ENCODE data around the gene PCNX2. TPM values are rescaled to one million over a fixed set of nuclear protein-coding genes. Genes with fewer than 3 reads are reported as not detected.
"Not testable (repeated sequence)": the region's sequence is repeated elsewhere in the genome, so short reads cannot be mapped to it uniquely, and the experiment has no call there.

The PCNX2 gene
- total RNA-seq, 3 donors from 2014 or later = 15.1 to 17.3 (median 15.3) TPM

DNA sequence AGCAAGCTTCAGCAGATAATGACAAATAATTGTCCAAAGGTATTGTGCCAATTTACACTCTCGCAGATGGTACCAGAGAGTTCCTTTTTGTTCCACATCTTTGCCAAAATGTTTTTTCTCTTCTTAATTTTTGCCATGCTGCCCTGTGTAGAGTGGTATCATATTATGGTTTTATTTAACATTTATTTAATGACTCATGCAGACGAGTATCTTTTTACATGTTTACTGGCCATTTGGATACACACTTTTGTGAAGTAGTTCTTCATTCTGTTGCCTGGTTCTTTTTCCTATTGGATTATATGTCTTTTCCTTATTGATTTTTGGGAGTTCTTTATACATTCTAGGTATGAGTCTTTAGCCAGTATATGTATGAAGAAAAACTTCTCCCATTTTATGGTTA lies 151.1 kb downstream of the PCNX2 start:
- no peak overlapping the region for H3K4me3 Mint-ChIP-seq
- no peaks in the 10 kb centered on the region for H3K9me3 Mint-ChIP-seq
- peaks cover 19% of the 10 kb centered on the region for H3K36me3 Mint-ChIP-seq (ENCODE audit: insufficient read depth)
- DNase-seq (no peak), ATAC-seq (no peak)
- no peaks in the 10 kb centered on the region for H3K4me1 Mint-ChIP-seq (ENCODE audit: low read depth)
- H3K27me3 Mint-ChIP-seq (ENCODE audit: low read depth) = no peaks in the 10 kb centered on the region

DNA sequence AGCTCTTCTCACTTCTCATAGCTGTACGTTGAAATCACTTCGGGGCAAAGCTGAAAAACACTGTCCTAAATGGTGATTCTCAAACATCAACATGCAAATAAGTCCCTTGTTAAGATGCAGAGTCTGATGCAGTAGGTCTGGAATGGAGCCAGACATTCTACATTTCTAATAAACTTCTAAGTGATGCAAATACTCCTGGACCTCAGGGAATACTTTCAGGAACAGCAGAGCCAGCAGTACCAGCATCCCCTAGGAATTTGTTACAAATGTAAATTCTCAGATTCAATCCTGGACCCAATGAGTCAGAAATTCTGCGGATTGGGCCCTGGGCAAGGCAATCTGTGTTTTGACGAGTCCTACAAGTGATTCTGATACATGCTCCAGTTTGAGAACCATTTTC lies 152.3 kb downstream of the PCNX2 start:
- Mint-ChIP-seq H3K4me3 (no peak overlapping the region), H3K9me3 (no peaks in the 10 kb centered on the region), H3K4me1 (ENCODE audit: low read depth) (no peaks in the 10 kb centered on the region), H3K27me3 (ENCODE audit: low read depth) (no peaks in the 10 kb centered on the region), H3K36me3 (ENCODE audit: insufficient read depth) (peaks cover 20% of the 10 kb centered on the region)
- ATAC-seq = no peak
- no peak for DNase-seq

DNA sequence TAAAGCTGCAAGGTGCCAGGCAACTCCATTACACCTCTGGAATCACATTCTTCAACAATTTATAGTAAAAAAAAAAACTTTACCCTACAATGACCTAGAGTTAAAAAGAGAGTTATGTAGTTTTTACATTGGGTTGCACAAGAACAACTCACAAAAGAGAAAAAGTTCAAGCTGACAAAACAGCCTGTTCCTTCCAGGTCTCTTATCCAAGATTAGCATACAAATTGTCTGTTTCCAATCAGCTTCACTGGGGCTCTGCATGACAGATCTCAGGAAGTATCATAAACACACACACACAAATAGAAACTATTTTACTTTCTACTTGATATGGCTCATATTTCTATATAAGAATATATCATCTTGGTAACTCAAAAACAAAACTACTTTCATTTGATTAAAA lies 154.6 kb downstream of the PCNX2 start:
- no peak for DNase-seq

DNA sequence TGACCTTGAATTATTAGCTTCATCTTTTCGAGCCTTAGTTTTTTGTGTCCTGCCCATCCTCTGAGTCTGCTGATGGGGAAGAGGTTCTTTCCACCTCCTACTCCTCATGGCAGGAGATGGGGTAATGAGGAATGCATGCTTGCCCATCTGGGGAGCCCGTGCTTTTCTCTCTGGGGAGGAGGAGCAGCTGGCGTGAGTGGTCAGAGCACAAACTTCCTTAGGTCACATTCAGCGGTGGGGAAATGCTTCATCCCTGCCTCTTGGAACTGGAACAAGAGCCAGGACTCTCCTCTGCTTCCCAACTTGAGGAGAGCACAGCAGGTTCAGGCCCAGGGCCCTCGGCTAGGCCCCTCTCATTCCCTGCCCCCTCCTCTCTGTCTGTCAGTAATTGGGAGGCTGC lies 155.0 kb downstream of the PCNX2 start:
- no peak overlapping the region for H3K4me3 Mint-ChIP-seq
- no peaks in the 10 kb centered on the region for H3K9me3 Mint-ChIP-seq
- H3K36me3 Mint-ChIP-seq (ENCODE audit: insufficient read depth) = peaks cover 22% of the 10 kb centered on the region
- no peak for DNase-seq
- no peak for ATAC-seq
- no peaks in the 10 kb centered on the region for H3K27me3 Mint-ChIP-seq (ENCODE audit: low read depth)
- H3K4me1 Mint-ChIP-seq (ENCODE audit: low read depth) = no peaks in the 10 kb centered on the region

More for the DNA sequence above, 154.6 kb downstream of the PCNX2 start:
- H3K27me3 Mint-ChIP-seq (ENCODE audit: low read depth) = no peaks in the 10 kb centered on the region
- no peak for ATAC-seq
- no peak overlapping the region for H3K4me3 Mint-ChIP-seq
- peaks cover 20% of the 10 kb centered on the region for H3K36me3 Mint-ChIP-seq (ENCODE audit: insufficient read depth)
- no peaks in the 10 kb centered on the region for H3K9me3 Mint-ChIP-seq
- H3K4me1 Mint-ChIP-seq (ENCODE audit: low read depth) = no peaks in the 10 kb centered on the region

DNA sequence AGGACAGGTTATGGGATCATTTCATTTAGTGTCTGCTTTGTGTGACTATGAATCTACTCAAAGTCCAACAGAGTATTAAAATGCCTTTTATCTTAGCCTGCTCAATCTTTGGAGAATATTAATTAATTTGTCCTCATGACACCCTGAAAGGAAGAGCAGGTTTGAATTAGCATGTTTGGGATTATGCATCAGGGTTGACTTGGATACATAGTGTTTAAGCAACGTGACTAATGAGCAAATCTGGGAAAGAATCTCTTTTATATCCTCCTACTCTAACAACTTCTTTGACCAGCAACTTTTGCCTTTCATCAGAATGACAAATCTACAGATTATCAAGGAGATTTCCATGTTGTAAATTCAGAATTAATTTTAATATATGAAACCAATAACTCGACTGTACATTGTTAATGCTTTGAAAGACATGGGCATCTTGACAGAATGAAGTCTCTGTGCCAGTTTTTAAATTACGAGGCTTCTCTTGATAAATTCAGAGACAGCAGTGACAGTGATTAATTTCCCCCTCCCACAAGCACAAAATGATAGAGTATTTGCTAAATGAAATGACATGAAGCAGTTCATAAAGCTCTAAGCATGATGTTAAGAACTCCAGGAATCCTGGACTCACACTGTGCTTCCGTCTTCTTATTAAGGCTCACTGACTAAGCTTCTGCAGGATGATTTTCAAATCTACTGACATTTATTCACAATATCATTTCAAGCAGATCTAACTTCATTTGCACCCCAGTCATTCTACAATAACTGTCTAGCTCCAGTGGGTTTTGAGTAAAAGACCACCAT lies 156.5 kb downstream of the PCNX2 start:
- H3K27me3 Mint-ChIP-seq (ENCODE audit: low read depth) = no peaks in the 10 kb centered on the region
- DNase-seq (no peak), ATAC-seq (no peak)
- no peaks in the 10 kb centered on the region for H3K4me1 Mint-ChIP-seq (ENCODE audit: low read depth)
- no peaks in the 10 kb centered on the region for H3K9me3 Mint-ChIP-seq
- no peak overlapping the region for H3K4me3 Mint-ChIP-seq
- H3K36me3 Mint-ChIP-seq (ENCODE audit: insufficient read depth) = peaks cover 31% of the 10 kb centered on the region

DNA sequence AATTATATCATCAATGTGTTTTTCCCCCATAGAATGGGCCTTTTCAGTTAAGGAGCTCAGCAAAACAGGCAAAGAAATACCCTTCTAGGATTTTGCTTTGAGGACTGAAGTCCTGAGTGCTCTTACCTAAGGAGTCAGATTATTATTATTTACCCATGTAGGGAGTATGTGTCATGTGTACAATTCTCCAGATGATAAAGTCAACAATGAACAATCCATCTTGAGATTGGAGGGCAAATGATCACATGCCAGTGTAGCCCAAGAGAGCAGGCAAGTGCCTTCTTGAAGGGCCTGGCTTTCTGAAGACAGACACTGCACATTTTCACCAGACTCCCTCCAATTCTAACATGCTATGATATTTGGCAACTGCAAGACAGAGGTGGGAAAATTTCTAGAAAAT lies 159.7 kb downstream of the PCNX2 start:
- peaks cover 44% of the 10 kb centered on the region for H3K36me3 Mint-ChIP-seq (ENCODE audit: insufficient read depth)
- DNase-seq (no peak), ATAC-seq (no peak)
- H3K9me3 Mint-ChIP-seq = no peaks in the 10 kb centered on the region
- no peaks in the 10 kb centered on the region for H3K4me1 Mint-ChIP-seq (ENCODE audit: low read depth)
- H3K27me3 Mint-ChIP-seq (ENCODE audit: low read depth) = no peaks in the 10 kb centered on the region
- no peak overlapping the region for H3K4me3 Mint-ChIP-seq

DNA sequence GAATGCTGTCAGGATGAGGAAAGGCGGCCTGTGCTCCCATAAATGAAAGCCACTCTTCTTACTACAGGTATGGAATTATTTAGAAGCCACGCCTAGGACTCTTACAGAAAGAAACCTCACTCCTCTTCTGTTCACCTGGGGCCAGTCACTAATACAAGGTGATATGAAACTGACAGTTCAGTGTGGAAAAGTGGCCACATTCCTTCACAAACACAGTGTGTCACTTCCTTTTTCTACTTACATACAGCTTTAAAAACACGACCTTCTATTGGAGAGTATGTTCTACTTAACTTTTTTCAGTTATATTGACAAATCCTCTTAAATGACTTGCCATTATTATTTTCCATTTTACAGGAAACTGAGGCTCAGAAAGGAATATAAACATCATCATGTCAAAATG lies 163.1 kb downstream of the PCNX2 start:
- H3K27me3 Mint-ChIP-seq (ENCODE audit: low read depth) = no peaks in the 10 kb centered on the region
- ATAC-seq (no peak), DNase-seq (no peak)
- no peak overlapping the region for H3K4me3 Mint-ChIP-seq
- no peaks in the 10 kb centered on the region for H3K9me3 Mint-ChIP-seq
- H3K4me1 Mint-ChIP-seq (ENCODE audit: low read depth) = no peaks in the 10 kb centered on the region
- peaks cover 48% of the 10 kb centered on the region for H3K36me3 Mint-ChIP-seq (ENCODE audit: insufficient read depth)

DNA sequence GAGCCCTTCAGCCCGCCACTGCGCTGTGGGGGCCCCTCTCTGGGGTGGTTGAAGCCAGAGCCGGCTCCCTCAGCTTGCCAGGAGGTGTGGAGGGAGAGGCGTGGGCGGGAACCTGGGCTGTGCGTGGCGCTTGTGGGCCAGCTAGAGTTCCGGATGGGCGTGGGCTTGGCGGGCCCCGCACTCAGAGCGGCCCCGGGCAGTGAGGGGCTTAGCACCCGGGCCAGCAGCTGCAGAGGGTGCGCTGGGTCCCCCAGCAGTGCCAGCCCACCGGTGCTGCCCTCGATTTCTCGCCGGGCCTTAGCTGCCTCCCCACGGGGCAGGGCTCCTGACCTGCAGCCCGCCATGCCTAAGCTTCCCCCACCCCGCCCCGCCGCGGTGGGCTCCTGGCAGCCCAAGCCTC lies 166.5 kb downstream of the PCNX2 start:
- not testable (repeated sequence) for H3K4me3 Mint-ChIP-seq, ATAC-seq
- peaks cover 43% of the 10 kb centered on the region for H3K36me3 Mint-ChIP-seq (ENCODE audit: insufficient read depth)

DNA sequence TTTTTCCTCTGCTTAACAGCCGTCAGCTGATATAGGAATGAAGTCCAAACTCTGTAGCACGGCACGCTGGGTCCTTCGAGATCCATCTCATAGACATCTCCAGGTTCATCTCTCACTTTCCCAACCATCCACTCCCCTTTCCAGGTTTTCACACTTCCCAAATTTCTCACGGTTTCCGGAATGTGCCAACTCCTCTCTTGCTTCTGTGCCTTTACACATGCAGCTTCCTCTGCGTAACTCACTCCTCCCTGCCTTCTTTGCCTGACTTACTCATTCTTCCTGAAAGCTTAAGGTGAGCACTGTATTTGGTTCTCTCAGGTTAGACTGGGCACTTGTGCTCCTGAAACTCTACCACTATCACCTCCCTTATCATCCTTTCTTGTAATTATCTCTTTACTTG lies 168.4 kb downstream of the PCNX2 start:
- no peak for DNase-seq
- peaks cover 35% of the 10 kb centered on the region for H3K36me3 Mint-ChIP-seq (ENCODE audit: insufficient read depth)
- no peaks in the 10 kb centered on the region for H3K4me1 Mint-ChIP-seq (ENCODE audit: low read depth)

More for the DNA sequence above, 166.5 kb downstream of the PCNX2 start:
- H3K27me3 Mint-ChIP-seq (ENCODE audit: low read depth); H3K9me3 Mint-ChIP-seq; H3K4me1 Mint-ChIP-seq (ENCODE audit: low read depth); DNase-seq: not testable (repeated sequence)

DNA sequence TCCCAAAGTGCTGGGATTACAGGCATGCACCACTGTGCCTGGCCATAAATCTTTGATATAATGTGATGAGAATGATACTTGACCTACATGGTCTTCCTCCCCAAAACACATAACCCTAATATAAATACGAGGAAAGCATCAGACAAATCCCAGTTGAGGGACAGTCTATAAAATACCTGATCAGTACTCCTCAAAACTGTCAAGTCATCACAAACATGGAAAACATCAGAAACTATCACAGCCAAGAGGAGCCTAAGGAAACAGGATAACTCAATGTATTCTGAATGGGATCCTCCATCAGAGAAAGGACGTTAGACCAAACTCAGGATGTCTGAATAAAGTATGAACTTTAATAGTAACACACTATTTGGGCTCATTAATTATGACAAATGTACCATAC lies 172.7 kb downstream of the PCNX2 start:
- Mint-ChIP-seq H3K36me3 (ENCODE audit: insufficient read depth) (peaks cover 36% of the 10 kb centered on the region), H3K4me1 (ENCODE audit: low read depth) (no peaks in the 10 kb centered on the region), H3K4me3 (no peak overlapping the region), H3K9me3 (no peaks in the 10 kb centered on the region), H3K27me3 (ENCODE audit: low read depth) (no peaks in the 10 kb centered on the region)
- DNase-seq (no peak), ATAC-seq (no peak)

More for the DNA sequence above, 168.4 kb downstream of the PCNX2 start:
- no peak for ATAC-seq
- Mint-ChIP-seq H3K27me3 (ENCODE audit: low read depth) (no peaks in the 10 kb centered on the region), H3K4me3 (no peak overlapping the region), H3K9me3 (no peaks in the 10 kb centered on the region)

DNA sequence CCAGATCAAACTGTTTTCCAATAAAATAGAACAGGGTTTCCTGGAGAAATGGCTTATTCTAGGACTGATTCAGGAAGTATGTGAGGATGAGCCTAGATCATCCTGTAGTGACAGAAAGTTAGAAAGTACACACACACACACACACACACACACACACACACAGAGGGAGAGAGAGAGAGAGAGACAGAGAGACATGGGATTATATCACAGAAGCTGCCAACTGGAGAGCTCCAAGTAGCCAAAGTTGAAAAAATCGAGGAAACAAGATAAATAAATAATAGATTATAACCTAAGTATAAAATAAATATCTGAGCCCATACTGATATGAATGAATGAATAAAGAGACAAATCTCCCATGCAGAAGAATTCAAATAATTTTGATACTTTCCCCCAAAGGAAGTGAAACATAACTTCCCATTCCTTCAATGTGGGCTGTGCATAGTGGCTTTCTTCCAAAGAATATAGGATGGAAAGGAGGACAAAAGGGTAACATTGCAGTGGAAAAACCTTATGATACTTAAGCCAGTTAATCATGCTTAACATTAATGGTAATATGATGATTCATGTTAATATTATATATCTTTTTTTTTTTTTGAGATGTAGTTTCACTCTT lies 173.5 kb downstream of the PCNX2 start:
- Mint-ChIP-seq H3K27me3 (ENCODE audit: low read depth) (no peaks in the 10 kb centered on the region), H3K9me3 (no peaks in the 10 kb centered on the region), H3K4me1 (ENCODE audit: low read depth) (no peaks in the 10 kb centered on the region), H3K36me3 (ENCODE audit: insufficient read depth) (peaks cover 30% of the 10 kb centered on the region), H3K4me3 (no peak overlapping the region)
- DNase-seq (no peak), ATAC-seq (no peak)

DNA sequence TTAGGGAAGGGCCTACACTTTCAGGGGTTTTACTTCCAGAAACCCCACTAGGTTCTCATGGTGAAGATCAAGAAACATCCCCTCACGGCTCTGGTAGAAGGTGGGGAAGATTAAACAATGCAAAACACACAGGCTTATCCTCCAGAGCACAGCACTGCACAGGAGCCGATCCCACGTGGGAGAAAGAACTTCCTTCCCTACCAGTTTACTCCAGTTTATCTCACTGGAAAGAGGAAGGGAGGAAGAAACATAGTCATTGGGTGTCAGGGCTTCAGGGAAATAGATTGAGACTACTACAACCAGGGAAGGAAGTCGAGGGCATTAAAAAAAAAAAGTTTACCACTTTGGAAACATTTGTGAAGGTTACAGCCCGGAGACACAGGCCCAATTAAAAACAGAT lies 180.7 kb downstream of the PCNX2 start:
- peaks cover 3% of the 10 kb centered on the region for H3K4me1 Mint-ChIP-seq (ENCODE audit: low read depth)

DNA sequence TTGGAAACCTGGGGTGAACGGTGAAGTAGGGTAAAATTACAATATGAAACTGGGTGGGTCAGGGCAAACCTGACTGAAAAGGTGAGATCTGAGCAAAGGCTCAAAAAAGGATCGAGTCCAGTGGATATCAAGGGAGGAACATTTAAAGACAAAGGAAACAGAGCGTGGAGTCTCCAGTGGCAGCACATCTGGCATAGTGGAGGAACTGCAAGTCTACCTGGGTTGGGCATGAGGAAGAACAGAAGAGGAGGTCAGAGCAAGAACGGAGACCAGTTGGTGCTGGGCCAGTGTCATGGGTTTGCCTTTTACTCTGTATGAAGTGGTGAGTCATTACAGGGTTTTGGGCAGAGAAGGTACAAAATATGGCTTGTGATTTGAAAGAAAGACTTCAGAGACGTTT lies 181.4 kb downstream of the PCNX2 start:
- no peaks in the 10 kb centered on the region for H3K27me3 Mint-ChIP-seq (ENCODE audit: low read depth)
- DNase-seq (no peak), ATAC-seq (no peak)
- no peak overlapping the region for H3K4me3 Mint-ChIP-seq
- no peaks in the 10 kb centered on the region for H3K9me3 Mint-ChIP-seq
- H3K4me1 Mint-ChIP-seq (ENCODE audit: low read depth) = peaks cover 3% of the 10 kb centered on the region
- H3K36me3 Mint-ChIP-seq (ENCODE audit: insufficient read depth) = peaks cover 37% of the 10 kb centered on the region

More for the DNA sequence above, 180.7 kb downstream of the PCNX2 start:
- peaks cover 35% of the 10 kb centered on the region for H3K36me3 Mint-ChIP-seq (ENCODE audit: insufficient read depth)
- H3K9me3 Mint-ChIP-seq = no peaks in the 10 kb centered on the region
- ATAC-seq (no peak), DNase-seq (no peak)
- H3K27me3 Mint-ChIP-seq (ENCODE audit: low read depth) = no peaks in the 10 kb centered on the region
- no peak overlapping the region for H3K4me3 Mint-ChIP-seq

DNA sequence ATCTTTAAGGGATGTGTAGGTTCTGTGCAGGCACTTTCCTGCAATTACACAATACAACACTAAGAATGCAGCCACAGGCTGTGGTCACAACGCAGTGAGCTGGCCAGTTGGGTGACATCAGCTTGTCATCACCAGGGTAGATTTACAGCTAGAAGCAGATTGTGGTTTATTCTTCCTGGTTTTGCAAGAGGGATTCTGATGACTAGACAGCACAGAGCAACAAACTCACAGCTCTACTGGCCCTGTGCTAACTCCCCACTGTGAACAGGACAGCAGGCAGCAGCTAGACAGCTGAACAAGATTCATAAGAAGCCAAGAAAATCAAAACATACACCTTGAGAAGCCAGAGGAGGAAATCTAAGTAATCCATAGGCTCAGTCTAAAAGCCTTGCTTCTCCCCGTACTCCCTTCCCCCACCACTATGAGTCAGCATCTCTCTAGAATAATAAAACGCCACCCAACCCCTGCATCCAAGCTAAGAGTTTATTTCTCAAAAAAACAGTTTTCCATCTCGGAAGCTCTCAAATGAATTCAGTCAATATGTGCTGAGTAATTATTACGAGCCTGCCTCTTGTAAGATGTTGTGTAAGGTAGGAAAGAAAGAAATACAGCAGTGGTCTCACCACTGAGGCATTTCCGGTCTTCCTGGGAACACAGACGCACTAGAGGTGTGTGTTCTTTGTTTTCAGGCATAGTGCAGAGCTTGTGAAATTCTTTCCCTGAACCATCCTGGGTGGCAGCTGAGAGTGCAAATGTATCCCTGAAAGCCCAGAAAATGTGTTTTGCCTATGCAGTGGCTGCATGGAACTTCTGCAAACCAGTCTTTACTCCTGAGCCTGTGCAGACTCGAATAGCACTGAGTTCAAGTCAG lies 182.3 kb downstream of the PCNX2 start:
- Mint-ChIP-seq H3K4me3 (no peak overlapping the region), H3K36me3 (ENCODE audit: insufficient read depth) (peaks cover 39% of the 10 kb centered on the region), H3K9me3 (no peaks in the 10 kb centered on the region), H3K27me3 (ENCODE audit: low read depth) (no peaks in the 10 kb centered on the region), H3K4me1 (ENCODE audit: low read depth) (peaks cover 3% of the 10 kb centered on the region)
- peak; percentile 34 to 82 for ATAC-seq
- no peak for DNase-seq

Measured in activated T-cell treated with anti-CD3 and anti-CD28 coated beads, Interleukin-2, amount 50 U/mL, for 4 hours (primary cell).